HG03095 (cell line): ENCODE data around the gene SLK.

Source experiments
- ATAC-seq: cut with Tn5 transposase; IDR thresholded peaks from one replicate; pipeline ENCODE4 v1.9.1; 2021; ENCODE audit warnings: moderate library complexity; ENCODE audit not compliant: unreplicated experiment

SLK gene

GRCh38 chr10:103966671-103967447 is at the start of gene SLK:
TSS of gene SLK (plus strand) at chr10:103967140. CDS start at chr10:103967746, 606 bp downstream.
- ATAC-seq: peak; percentile 65

GRCh38 chr10:103917302-103918052 is 49.5 kb upstream of the SLK start:
- peak; percentile 8 for ATAC-seq

- ATAC-seq: peak; percentile 92
These were observed 48.7 kb upstream of the SLK start, which contains the start of gene STN1 for GRCh38 chr10:103918053-103918846. TSS of gene STN1 (minus strand) at chr10:103918184. CDS start at chr10:103917594, 590 bp downstream.

GRCh38 chr10:103919648-103920025 is 47.3 kb upstream of the SLK start:
- ATAC-seq: no peak

GRCh38 chr10:103921248-103921647 is 45.7 kb upstream of the SLK start:
- no peak for ATAC-seq

- ATAC-seq: no peak
These were observed 45.2 kb upstream of the SLK start for GRCh38 chr10:103921750-103922195.

- no peak for ATAC-seq
These were observed 44.3 kb upstream of the SLK start for GRCh38 chr10:103922659-103923058.

- ATAC-seq: no peak
These were observed 43.4 kb upstream of the SLK start for GRCh38 chr10:103923502-103923901.

- no peak for ATAC-seq
These were observed 41.3 kb upstream of the SLK start for GRCh38 chr10:103925591-103925990.

- no peak for ATAC-seq
These were observed 40.1 kb upstream of the SLK start for GRCh38 chr10:103926722-103927319.

- no peak for ATAC-seq
These were observed 38.2 kb upstream of the SLK start for GRCh38 chr10:103928784-103929183.

- ATAC-seq: no peak
These were observed 37.5 kb upstream of the SLK start for GRCh38 chr10:103929381-103929921.

GRCh38 chr10:103930449-103930848 is 36.5 kb upstream of the SLK start:
- no peak for ATAC-seq

GRCh38 chr10:103930881-103931280 is 36.1 kb upstream of the SLK start:
- ATAC-seq: no peak

- ATAC-seq: no peak
These were observed 35.3 kb upstream of the SLK start for GRCh38 chr10:103931603-103932002.

- no peak for ATAC-seq
These were observed 34.7 kb upstream of the SLK start for GRCh38 chr10:103932271-103932670.

GRCh38 chr10:103932971-103933370 is 34.0 kb upstream of the SLK start:
- no peak for ATAC-seq

- ATAC-seq: no peak
These were observed 33.3 kb upstream of the SLK start for GRCh38 chr10:103933557-103934121.

GRCh38 chr10:103934308-103934707 is 32.6 kb upstream of the SLK start:
- no peak for ATAC-seq

GRCh38 chr10:103936022-103936421 is 30.9 kb upstream of the SLK start:
- ATAC-seq: no peak
